Activated naive CD8-positive, alpha-beta T cell (primary cell): ENCODE results near the gene TREML1.

Experiments
- H3K27ac Mint-ChIP-seq: one replicate; pipeline ENCODE4 v1.8.0; 2021; ENCODE audit warnings: mixed read lengths
- H3K27me3 Mint-ChIP-seq: one replicate; pipeline ENCODE4 v1.8.0; 2021; ENCODE audit warnings: mixed read lengths
- H3K36me3 Mint-ChIP-seq: one replicate; pipeline ENCODE4 v1.8.0; 2021; ENCODE audit warnings: mixed read lengths
- H3K4me1 Mint-ChIP-seq: one replicate; pipeline ENCODE4 v1.8.0; 2021; ENCODE audit warnings: low read depth, mixed read lengths
- H3K4me3 Mint-ChIP-seq: one replicate; pipeline ENCODE4 v1.8.0; 2021; ENCODE audit warnings: mild to moderate bottlenecking, mixed read lengths
- H3K9me3 Mint-ChIP-seq: one replicate; pipeline ENCODE4 v1.8.0; 2021; ENCODE audit warnings: low read depth, mixed read lengths

TREML1 gene

DNA sequence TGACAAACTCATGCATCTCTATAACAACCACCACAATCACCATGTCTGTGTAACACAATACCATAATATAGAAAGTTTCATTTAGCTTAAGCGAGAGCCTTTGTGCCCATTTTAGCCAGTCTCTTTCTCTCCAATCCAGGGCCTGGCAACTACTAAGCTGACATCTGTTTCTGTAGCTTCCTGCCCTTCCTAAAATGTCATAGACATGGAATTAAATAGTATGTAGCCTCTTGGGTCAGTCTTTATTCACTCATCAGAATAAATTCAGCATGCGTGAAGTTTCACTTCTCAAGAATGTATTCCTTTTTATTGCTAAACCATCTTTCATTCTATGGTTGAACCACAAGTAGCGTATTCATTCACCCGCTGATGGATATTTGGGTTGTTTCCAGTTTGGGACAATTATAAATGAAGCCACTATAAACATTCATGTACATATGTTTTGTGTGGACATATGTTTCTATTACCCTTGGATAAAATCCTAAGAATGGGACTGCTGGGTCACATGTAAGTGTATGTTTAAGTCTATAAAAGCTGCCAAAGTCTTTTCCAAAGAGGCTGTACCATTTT lies 10.5 kb upstream of the TREML1 start:
- H3K27me3 Mint-ChIP-seq: peaks cover 4% of the 10 kb centered on the region
- H3K4me3 Mint-ChIP-seq: no peak overlapping the region
- no peak overlapping the region for H3K27ac Mint-ChIP-seq
- no peaks in the 10 kb centered on the region for H3K4me1 Mint-ChIP-seq
- H3K9me3 Mint-ChIP-seq: no peaks in the 10 kb centered on the region
- no peaks in the 10 kb centered on the region for H3K36me3 Mint-ChIP-seq

DNA sequence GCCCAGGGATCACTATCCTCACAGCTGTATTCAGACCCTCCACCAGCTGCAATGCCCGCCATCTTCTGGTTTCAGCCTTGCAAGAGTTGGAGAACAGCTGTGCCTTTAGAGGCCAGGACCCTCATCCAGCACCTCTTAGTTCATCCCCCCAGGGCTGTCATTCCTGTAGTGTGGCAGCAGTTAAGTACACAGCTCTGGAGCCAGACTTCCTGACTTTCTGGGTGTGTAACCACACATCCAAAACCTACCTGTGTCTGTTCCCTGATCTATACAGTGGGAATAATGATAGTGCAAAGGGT lies 9.2 kb upstream of the TREML1 start:
- Mint-ChIP-seq H3K4me3 (no peak overlapping the region), H3K27ac (no peak overlapping the region), H3K4me1 (no peaks in the 10 kb centered on the region), H3K36me3 (no peaks in the 10 kb centered on the region), H3K9me3 (no peaks in the 10 kb centered on the region), H3K27me3 (peaks cover 4% of the 10 kb centered on the region)

DNA sequence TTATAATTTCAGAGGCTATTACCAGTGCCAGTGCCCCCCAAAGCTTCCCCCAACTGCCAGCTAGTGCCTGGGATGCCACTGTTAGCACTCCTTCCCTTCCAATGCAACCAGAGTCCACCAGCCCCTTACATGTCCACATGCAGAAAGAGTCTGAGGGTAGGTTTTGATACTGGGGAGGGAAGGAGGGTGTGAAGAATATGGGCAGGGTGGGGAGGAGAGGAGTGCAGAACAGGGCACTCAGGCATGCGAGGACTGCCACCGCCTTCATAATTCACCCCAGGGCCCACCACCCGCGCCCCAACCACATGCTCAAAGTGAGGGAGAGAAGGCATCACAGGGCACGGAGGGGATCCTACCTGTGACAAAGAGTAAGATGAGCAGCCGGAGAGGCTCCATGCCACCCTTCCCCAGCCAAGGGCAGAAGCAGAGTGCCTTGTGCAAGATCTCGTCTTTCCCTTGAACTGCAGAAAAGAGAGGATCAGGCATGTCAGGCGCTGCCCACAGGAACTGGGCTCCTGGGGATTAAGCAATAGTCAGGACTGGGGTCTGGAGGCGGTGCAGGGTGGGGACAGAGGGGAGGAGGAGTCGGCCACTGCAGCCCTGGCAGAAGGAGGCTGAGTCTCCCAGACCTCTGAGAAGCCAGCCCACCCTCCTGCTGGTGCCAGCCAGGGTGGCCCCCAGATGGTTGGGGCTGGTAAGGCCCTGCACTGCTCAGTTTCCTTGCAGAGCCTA lies 8.7 kb upstream of the TREML1 start, which contains the start of gene TREM2:
TSS of gene TREM2 (minus strand) at position 430 of the 732 bp plus-strand sequence. CDS start at position 396, 34 bp downstream.
- Mint-ChIP-seq H3K4me1 (no peaks in the 10 kb centered on the region), H3K9me3 (no peaks in the 10 kb centered on the region), H3K36me3 (peaks cover 2% of the 10 kb centered on the region), H3K4me3 (no peak within 1 kb of the TSS), H3K27me3 (peaks cover 4% of the 10 kb centered on the region), H3K27ac (no peak within 1 kb of the TSS)

DNA sequence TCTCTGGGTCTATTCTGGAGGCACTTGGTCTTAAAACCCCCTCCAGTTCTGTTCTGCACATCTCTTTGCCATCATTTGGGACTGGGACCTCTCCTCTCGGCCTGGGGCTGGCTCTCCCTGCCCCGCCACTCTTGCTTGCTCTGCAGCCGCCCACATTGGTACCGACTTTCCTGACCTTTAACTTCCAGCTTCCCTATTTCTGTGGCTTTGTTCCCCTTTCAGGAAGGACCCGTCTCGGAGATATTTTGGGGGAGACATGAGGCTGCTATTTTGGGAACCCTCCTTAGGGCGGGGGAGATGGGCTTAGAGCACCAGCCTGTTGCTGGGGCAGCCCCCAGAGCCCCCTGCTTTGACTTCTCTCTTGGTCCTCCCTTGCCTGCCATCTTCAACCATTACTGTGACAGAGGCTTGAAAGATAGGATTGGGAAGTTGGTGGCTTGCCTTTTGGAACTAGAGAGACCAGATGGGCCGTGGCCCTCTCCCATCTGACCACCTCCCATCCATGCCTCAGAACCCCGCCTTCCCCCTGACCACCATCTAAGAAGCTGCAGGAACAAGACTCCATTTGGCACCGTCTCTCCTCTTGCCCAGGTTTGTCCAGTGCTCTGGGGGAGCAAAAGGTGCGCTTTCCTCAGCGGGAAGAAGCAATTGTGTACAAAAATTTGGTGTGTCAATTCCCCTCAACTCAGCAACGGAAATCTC lies 7.9 kb upstream of the TREML1 start:
- Mint-ChIP-seq H3K9me3 (no peaks in the 10 kb centered on the region), H3K36me3 (peaks cover 5% of the 10 kb centered on the region), H3K27me3 (peaks cover 1% of the 10 kb centered on the region), H3K4me3 (no peak overlapping the region), H3K27ac (no peak overlapping the region), H3K4me1 (no peaks in the 10 kb centered on the region)

DNA sequence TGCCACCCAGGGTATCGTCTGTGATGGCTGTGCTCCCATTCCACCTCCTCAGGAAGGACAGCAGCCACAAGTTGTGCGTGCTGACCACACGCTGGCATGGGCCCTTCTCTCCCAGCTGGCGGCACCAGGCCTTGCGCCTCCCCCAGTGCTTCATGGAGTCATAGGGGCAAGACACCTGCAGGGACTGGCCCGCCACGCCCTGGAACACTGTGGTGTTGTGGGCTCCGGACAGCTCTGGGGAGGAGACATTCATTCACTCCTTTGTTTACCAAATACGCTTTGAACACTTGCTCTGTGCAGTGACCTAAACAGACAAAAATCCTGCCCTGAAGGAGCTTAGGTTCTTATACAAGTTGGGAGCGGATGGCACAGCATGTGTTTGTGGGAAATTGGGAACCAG lies 7.2 kb upstream of the TREML1 start:
- Mint-ChIP-seq H3K4me1 (no peaks in the 10 kb centered on the region), H3K9me3 (no peaks in the 10 kb centered on the region), H3K27me3 (peaks cover 1% of the 10 kb centered on the region), H3K36me3 (peaks cover 5% of the 10 kb centered on the region), H3K27ac (no peak overlapping the region), H3K4me3 (no peak overlapping the region)

DNA sequence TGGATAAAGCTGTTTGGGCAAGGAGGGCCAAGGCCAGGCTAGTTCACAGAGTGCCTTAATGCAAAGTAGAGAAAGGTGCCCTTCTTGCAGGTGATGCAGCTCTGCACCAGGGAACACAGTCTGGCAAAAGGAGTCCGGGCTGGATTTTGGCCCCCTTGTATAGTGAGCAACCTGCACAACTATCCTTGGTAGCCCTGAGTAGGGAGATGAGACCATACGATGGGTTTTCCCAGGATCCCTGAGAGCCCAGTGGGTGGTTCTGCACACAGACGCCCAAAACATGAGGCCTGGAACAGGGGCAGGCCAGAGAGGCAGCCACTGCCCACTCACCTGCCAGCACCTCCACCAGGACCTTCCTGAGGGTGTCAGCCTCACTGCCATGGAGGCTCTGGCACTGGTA lies 6.8 kb upstream of the TREML1 start:
- Mint-ChIP-seq H3K27ac (no peak overlapping the region), H3K36me3 (peaks cover 5% of the 10 kb centered on the region), H3K9me3 (no peaks in the 10 kb centered on the region), H3K4me1 (no peaks in the 10 kb centered on the region), H3K27me3 (peaks cover 1% of the 10 kb centered on the region), H3K4me3 (no peak overlapping the region)

DNA sequence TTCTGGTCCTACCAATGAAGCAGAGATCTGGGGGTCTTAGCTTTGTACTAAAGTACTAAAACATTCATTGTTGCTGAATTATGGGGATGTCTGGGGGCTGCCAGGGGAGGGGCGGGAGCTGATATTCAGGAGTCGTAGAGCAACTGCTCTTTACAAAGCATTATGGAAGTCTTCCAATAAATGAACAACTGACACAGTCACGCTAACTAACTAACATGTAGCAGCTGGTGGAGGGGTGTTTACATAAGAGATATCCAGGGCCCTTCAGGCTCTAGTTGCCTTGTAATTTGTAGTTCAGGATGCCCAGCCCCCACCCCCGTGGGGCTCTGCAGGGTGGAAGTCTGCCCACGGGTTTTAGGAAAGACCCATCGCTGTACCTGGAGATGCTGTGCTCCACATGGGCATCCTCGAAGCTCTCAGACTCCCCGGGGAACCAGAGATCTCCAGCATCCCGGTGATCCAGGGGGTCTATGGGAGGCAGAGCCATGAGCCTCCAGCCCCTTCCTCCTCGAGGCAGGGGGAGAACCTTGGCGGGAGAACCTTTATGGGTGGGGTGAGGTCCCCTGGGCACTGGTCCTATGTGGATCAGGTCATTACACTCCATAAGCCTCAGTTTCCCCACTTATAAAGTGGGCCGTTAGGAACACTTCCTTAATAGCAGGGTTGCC lies 5.4 kb upstream of the TREML1 start:
- no peaks in the 10 kb centered on the region for H3K9me3 Mint-ChIP-seq
- H3K36me3 Mint-ChIP-seq: peaks cover 5% of the 10 kb centered on the region
- H3K4me3 Mint-ChIP-seq: no peak overlapping the region
- no peak overlapping the region for H3K27ac Mint-ChIP-seq
- H3K4me1 Mint-ChIP-seq: no peaks in the 10 kb centered on the region
- peaks cover 1% of the 10 kb centered on the region for H3K27me3 Mint-ChIP-seq

DNA sequence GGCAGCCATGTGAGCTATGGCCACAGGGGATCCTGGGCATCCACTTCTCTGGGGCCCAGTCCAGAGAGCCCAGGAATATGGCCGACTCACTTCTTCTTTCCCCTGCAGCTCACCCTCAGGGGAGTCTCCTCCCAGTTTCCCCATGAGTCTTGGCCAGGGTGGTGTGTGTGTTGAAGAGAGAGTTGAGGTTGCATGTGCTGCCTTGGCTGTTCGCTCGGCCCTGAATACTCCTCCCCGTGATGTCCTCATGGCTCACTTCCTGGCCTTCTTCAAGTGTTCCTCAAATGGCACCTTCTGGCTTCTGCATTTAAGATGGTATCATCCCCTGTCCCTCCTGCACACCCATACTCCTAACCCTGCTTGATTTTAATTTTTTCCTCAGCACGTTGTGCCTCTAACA lies 3.2 kb upstream of the TREML1 start:
- Mint-ChIP-seq H3K4me1 (no peaks in the 10 kb centered on the region), H3K9me3 (no peaks in the 10 kb centered on the region), H3K4me3 (no peak overlapping the region), H3K36me3 (peaks cover 5% of the 10 kb centered on the region), H3K27ac (no peak overlapping the region), H3K27me3 (peaks cover 1% of the 10 kb centered on the region)

DNA sequence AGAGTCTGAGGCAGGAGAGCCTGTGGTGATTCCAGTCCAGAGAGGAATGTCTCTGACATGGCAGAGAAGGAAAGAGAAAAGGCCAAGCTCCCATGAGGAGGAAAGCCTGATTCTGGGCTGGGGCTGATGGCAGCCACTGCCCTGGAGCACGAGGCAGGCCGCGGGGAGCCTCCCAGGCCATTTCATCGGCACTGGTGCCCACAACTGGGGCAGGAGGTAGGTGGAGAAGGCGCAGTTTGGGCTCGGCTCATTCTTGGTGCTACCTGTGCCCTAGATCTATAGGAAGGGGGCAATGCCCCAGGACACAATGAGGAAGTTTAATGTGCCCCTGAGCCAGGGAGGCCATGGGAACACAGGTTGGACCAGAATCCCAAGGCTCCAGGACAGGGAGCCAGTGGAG lies 2.6 kb upstream of the TREML1 start:
- H3K27me3 Mint-ChIP-seq: peaks cover 1% of the 10 kb centered on the region
- no peak overlapping the region for H3K27ac Mint-ChIP-seq
- H3K36me3 Mint-ChIP-seq: peaks cover 5% of the 10 kb centered on the region
- no peaks in the 10 kb centered on the region for H3K4me1 Mint-ChIP-seq
- H3K9me3 Mint-ChIP-seq: no peaks in the 10 kb centered on the region
- H3K4me3 Mint-ChIP-seq: no peak overlapping the region

DNA sequence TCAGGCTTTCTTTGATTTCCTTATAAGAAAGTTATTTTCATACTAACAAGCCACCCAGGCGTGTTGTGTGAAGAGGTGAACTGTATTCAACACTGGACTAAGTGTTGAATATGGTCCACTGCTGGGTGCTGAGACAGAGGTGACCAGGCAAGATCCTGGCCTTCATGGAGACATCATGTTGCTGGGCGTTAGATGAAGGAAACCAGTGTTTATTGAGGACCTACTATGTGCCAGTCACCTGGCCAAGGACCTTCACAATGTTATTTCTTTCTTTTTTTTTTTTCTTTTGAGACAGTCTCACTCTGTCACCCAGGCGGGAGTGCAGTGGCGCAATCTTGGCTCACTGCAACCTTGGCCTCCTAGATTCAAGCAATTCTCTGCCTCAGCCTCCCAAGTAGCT lies 1.9 kb upstream of the TREML1 start:
- no peaks in the 10 kb centered on the region for H3K4me1 Mint-ChIP-seq
- no peak overlapping the region for H3K4me3 Mint-ChIP-seq

DNA sequence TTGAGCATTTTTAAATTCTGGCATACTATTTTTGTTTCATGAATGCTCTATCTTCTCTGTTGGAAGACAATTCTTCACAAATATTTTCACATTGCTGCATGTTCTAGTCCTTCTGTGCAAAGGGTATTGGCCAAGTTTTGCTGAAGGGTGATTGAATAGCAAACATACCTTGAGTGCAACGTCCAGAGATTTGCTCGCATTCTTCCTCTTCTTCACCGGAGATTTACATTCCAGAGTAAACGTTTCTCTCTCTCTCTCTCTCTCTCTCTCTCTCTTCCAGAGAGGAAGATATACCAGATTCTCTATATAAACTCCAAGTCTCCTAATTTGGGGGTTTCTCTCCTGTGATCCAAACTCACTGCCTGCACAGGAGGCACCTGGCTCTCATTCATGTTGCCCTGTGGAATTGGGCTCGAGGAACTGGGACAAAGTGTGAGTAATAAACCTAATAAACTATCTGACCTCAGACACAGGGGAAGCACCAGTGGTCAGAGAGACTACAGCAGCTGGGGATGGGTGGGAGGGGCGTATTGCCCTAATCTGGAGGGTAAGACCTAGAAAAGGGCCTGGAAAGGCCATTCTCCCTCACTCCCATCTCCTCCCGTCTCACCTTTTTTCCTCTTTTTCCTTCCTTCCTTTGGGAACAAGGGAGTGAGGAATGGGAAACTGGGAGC lies 1.1 kb upstream of the TREML1 start:
- Mint-ChIP-seq H3K9me3 (no peaks in the 10 kb centered on the region), H3K27ac (no peak overlapping the region), H3K36me3 (peaks cover 8% of the 10 kb centered on the region), H3K27me3 (no peaks in the 10 kb centered on the region), H3K4me3 (no peak overlapping the region), H3K4me1 (no peaks in the 10 kb centered on the region)

More for the DNA sequence above, 1.9 kb upstream of the TREML1 start:
- H3K27me3 Mint-ChIP-seq: peaks cover 1% of the 10 kb centered on the region
- no peak overlapping the region for H3K27ac Mint-ChIP-seq
- H3K9me3 Mint-ChIP-seq: no peaks in the 10 kb centered on the region
- H3K36me3 Mint-ChIP-seq: peaks cover 5% of the 10 kb centered on the region

DNA sequence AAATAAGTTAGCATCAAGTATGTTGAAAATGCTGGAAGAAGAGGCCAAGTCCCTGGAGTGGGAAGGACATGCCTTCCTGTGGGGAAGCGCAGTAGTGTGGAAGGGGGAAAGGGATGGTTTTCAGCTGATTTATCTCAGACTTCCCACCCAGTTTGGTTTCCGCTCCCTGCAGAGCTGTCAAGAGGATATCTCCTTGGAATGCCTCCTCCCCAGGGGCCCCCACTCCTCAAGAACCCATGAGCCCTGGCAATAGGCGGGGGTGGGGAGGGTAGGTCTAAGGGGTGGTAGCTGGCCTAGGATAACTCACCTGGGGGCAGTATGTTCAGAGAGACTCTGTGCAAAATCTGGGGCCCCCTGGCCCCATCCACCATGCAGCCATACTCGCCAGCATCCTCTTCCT lies 696 bp downstream of the TREML1 start:
- Mint-ChIP-seq H3K36me3 (peaks cover 16% of the 10 kb centered on the region), H3K27ac (no peak overlapping the region), H3K4me3 (no peak overlapping the region), H3K27me3 (no peaks in the 10 kb centered on the region), H3K9me3 (no peaks in the 10 kb centered on the region), H3K4me1 (no peaks in the 10 kb centered on the region)

DNA sequence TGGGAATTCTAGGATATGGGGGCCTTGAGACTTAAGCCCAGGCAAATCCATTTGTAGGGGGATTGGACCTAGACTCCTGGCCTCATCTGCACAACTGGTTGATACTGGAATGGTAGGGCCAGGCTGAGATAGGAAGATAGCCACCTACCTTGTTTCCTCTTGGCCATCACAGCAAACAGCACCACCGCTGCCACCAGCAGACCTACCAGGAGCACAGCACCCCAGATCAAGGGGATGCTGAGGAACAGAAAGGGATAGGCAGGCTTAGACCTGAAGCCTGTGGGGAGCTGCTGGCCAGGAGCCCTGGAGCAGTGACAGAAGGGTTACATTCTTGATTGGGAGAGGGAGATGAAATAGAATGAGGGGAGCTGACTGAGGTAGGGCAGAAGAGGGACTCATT lies 3.5 kb downstream of the TREML1 start:
- H3K36me3 Mint-ChIP-seq: peaks cover 14% of the 10 kb centered on the region
- peaks cover 12% of the 10 kb centered on the region for H3K4me1 Mint-ChIP-seq
- no peaks in the 10 kb centered on the region for H3K9me3 Mint-ChIP-seq
- H3K27me3 Mint-ChIP-seq: no peaks in the 10 kb centered on the region
- no peak overlapping the region for H3K27ac Mint-ChIP-seq
- H3K4me3 Mint-ChIP-seq: no peak overlapping the region

DNA sequence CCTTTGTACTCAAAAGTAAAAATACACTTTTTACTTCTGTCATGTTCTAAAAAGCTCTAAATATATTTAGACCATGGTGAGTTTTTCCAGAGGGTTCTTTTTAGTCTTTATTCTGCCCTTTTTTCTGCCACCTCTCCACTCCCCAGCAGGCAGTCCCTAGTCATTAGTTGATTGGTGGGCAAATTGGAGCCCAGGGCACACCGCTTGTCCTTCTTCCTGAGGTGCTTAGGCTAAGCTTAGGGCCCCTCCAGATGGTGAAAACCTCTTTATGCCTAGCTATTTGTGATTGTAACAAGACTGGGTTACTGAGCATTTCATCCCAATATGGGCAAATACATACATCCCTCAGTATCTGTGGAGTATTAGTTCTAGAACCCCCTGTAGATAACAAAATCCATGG lies 6.2 kb downstream of the TREML1 start:
- no peaks in the 10 kb centered on the region for H3K27me3 Mint-ChIP-seq
- peaks cover 23% of the 10 kb centered on the region for H3K36me3 Mint-ChIP-seq
- H3K9me3 Mint-ChIP-seq: no peaks in the 10 kb centered on the region
- H3K27ac Mint-ChIP-seq: no peak overlapping the region
- H3K4me1 Mint-ChIP-seq: peaks cover 12% of the 10 kb centered on the region
- peak overlapping the region; percentile 4 for H3K4me3 Mint-ChIP-seq

DNA sequence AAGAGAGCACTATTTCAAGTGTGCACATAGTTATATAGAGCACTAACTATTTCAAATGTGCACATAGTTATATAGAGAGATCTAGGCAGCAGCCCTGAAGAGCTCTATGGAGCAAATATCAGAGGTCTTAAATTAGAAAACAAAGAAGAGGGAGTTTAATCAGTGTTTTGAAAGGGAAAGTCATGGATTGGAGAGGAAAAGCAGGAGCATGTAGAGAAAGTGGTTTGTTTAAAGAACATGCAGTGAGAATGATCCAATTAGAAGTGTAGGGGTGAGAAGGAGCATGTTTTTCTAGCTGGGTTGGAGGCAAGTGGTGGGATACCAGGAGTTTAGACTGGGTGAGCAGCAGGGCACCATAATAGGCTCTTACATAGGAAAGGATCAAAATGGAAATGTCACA lies 17.2 kb downstream of the TREML1 start:
- H3K36me3 Mint-ChIP-seq: peaks cover 33% of the 10 kb centered on the region
- no peak overlapping the region for H3K27ac Mint-ChIP-seq
- H3K9me3 Mint-ChIP-seq: no peaks in the 10 kb centered on the region
- H3K27me3 Mint-ChIP-seq: no peaks in the 10 kb centered on the region
- no peak overlapping the region for H3K4me3 Mint-ChIP-seq
- no peaks in the 10 kb centered on the region for H3K4me1 Mint-ChIP-seq
